Measurements from ENCODE around the gene PEX26. TPM values are rescaled to one million over a fixed set of nuclear protein-coding genes. Genes with fewer than 3 reads are reported as not detected.

PEX26 gene
- total RNA-seq = 16.1 and 17.3 TPM in 2 replicates

GRCh38 chr22:18077639-18078328 is at the start of gene PEX26:
Gene PEX26, plus strand, starts transcription at chr22:18077990. Its CDS starts 387 bp downstream, at chr22:18078377.

GRCh38 chr22:18110194-18110953 is 32.6 kb downstream of the PEX26 start, which contains the start of gene TUBA8:
Gene TUBA8, plus strand, starts transcription at chr22:18110809. Its CDS starts 57 bp downstream, at chr22:18110866.

Other genes with a start within 250 kb of the PEX26 start
- 25.8 and 27.7 TPM in 2 replicates for gene MICAL3, start 53.4 kb upstream of the PEX26 start, total RNA-seq
- 0.27 TPM in 1 of 2 replicates, not detected in the other for gene TUBA8, start 32.8 kb downstream of the PEX26 start, total RNA-seq
- gene USP18, start 72.2 kb downstream of the PEX26 start, total RNA-seq = 1.4 and 1.6 TPM in 2 replicates

Measured in hair follicular keratinocyte (primary cell).